ENCODE measurements around the gene ATF7. TPM values are rescaled to one million over a fixed set of nuclear protein-coding genes. Genes with fewer than 3 reads are reported as not detected.
A peak's percentile ranks its signal among the peaks of the same experiment; 100 is the strongest.
"Not testable (repeated sequence)": the region's sequence is repeated elsewhere in the genome, so short reads cannot be mapped to it uniquely, and the experiment has no call there.

ATF7 gene
- total RNA-seq, 1 donor from 2014 or later = 8.0 TPM

DNA sequence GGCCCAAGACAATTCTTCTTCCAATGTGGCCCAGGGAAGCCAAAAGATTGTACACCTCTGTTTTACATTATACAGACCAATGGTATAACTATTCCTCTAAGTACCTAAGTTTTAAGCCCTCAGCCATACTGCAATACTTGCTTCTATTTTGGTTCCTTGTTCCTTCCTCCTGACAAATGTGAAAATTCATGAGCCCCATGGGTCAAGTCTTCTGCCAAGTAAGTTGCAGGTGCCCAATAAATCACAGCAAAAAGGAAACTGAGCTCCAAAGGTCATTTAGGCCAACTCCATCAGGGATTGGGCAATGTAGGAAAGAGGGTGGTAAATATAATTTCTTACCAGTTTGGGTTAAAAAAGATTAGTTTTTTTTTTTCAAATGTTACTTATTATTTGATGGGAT is 61.2 kb downstream of the ATF7 start:
- DNase-seq = no peak

DNA sequence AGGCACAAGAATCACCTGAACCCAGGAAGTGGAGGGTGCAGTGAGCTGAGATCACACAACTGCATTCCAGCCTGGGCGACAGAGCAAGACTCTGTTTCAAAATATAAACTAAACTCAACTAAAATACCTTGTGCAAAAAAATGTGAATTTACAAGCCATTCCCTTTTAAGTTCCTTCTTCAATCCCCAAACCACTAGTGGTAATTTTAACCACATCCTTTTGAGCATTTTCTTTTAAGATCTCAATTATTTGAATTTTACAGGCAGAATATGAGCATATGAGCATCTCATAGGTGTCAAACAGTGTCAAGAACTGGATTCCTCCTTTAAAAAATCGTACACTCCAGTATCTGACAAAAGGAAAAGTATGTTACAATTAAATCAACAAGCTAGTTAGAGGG is 61.9 kb downstream of the ATF7 start:
- no peak for DNase-seq

DNA sequence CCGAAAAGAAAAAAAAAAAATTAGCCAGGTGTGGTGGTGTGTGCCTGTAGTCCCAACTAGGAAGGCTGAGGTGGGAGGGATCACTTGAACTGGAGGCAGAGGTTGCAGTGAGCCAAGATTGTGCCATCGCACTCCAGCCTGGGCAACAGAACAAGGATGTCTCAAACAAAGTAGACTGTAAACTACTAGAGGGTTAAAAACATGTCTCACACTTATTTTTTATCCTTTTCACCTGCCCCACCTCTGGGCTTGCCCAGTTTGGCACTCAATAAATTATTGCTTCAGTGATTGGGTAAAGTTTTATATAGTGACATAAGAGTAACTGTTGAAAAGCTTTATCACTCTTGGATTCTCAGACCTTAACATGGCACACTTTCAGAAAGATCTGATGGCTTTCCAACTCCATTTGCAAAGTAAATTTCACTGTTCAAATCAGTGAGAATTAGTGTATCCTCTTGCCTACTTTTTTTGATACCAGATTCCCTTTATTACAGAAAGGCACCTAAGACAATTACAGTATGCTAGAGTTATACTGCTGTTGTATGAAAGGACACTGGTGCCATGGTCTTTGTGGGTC is 62.6 kb downstream of the ATF7 start:
- no peak for DNase-seq

DNA sequence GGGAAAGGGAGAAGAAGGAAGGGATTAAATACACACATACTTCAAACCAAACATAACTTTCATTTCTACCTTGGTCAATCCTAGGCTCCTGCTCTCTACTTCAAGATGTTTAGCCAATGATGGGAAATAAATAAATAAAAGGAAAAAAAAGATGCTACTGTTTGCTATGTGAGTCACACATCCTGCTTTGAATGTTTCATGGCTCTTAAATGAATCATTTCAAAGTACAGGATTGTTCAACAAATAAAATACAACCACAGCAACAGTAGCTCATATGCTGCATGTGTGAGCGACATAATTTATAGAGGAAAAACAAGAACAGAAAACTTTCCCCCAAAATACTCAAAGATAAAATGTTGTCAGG is 64.6 kb downstream of the ATF7 start:
- no peak for DNase-seq

DNA sequence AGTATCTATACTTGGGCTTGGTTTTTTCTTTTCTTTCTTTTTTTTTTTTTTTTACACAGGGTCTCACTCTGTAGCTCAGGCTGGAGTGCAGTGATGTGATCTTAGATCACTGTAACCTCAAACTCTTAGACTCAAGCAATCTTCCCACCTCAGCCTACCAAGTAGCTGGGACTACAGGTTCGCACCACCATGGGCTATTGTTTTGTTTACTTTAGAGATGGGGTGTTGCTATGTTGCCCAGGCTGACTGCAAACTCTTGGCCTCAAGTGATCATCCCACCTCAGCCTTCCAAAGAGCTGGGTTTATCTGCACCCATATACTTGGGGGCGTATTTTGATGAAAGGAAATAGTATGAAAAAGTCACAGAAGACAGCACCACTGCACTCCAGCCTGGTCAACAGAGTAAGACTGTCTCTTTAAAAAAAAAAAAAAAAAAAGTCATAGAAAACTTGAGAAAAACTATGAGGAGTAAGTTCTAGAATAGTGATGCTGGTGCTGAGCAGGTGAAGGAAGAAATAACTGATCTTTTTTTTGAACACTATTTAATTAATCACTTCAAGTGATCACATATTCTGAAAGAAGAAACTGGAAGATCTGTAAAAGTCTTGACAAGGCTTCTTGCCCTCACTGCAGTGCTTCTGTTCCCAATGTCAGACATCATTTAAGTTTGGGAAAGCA is 65.1 kb downstream of the ATF7 start:
- no peak for DNase-seq

DNA sequence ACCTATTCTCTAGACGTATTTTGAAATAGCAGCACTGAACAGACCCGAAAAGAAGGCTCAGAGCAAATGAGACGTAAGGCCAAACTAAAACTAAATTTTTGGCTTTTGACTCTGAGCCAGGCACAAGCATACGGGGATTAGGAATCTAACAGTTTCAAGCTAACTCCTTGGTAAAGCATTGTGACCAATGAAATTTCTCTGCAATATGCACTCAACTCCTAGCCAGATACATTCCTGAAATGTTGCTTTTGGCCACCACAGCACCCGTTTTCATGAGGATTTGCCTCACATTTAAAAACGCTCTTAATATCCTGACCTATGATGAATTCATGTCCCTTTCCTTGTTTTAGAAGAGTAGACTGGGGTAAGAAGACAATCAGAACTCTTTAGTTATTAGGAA is 65.8 kb downstream of the ATF7 start:
- DNase-seq = no peak

DNA sequence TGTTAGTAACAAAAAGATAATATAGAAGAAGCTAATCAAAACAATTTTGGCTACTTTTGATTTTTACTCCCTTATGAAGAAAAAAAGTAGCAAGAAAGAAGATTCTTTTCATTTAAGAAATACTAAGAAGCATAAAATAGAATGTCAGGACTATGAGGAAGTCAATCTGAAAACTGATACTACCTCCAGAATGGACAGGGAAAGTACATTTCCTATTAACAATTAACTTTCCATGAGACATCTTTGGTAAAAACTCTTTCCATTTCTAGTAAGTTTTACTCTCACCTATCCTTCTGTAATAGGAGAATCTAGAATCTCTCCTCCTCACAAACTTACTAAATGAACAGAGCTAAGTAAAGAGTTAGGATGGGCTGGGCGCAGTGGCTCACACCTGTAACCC is 67.6 kb downstream of the ATF7 start:
- no peak for DNase-seq

DNA sequence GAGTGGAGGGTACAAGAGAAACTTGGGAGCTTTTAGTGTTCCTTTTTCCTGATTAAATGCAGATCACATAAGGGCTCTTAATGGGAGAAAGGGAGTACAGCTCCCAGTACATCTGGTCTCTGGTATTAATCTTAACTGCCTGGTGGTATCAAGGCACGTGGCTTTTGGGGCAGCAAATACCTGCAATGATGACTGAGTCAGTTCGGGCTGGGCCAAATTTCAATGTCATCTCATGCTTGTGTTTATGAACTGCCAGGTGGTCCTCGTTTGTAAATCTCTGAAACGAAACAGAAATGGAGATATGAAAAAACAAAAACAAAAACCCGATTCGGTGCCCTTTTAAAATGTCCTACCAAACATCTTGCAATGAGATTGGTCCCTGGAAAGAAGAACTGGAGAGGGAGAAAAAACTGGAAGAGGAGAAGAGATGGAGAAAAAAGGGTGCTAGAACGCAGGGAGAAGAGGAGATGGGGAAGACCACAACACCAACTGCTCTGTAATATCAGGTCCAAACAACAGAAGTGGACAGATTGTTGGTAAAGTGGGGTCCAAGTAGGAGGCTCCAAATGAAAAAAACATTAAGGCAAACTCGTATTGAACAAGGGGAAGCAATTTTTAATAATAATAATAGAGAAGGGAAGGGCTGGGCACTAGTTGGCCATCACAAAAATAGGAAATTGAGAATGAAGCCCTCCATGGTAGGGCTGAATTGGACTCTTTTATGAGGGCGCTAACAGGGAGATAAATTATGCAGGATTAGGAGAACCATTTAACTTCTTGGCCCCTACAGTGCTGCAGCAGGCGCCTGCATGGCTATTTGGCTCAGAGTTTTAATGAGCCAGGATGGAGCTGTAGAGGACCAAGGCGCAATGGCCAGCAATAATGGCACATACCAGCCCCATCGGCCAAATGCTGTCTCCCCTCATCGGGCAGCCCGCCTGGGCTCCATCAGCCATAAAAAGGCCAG is 73.5 kb downstream of the ATF7 start:
- no peak for DNase-seq

DNA sequence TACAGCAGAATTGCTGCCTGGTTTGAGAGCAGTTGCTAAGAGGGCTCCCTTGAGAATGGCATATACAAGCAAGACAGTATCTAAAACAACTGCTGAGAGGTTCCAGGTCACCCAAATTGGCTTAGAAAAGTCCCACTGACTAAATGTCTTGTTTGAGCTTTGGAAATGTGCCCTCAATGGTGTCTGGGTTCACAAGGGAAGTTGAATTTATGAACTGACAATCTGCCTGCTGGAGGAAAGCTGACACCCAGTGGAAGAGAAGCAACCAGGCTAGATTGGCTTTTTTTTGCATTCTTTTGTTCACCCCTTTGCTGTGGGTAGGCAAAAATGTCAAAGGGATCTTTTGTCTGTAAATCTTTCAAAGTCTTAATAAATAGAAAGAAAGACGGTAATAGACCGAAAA is 74.3 kb downstream of the ATF7 start:
- DNase-seq = no peak

DNA sequence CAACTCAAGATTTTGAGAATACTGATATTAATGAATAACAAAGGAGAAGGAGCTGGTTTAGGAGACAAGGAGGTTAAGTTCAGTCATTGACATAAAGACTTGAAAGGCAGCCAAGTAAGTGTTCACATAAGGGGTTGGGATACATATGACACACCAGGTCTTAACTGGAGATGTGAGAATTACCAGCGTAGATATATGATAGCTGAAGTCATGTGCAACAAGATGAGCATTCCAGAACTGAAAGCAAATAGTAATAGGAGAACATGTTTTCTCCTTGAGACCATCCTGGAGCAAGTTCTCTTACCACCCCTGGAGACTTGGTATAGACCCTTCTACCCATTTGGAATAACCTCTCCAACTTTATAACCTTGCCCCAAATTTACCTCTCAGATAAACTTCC is 75.6 kb downstream of the ATF7 start:
- DNase-seq = no peak

DNA sequence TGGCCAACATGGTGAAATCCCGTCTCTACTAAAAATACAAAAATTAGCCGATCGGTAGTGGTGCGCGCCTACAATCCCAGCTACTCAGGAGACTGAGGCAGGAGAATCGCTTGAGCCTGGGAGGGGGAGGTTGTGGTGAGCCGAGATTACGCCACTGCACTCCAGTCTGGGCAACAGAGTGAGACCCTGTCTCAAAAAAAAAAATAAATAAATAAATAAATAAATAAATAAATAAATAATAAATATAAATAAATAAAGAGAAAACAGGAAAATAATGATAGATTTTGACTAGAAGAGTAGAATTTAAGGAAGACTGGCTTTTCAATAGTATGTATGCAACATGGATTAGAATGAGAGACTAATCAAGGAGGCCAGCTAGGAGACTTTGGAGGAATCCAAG is 76.1 kb downstream of the ATF7 start:
- DNase-seq = not testable (repeated sequence)

DNA sequence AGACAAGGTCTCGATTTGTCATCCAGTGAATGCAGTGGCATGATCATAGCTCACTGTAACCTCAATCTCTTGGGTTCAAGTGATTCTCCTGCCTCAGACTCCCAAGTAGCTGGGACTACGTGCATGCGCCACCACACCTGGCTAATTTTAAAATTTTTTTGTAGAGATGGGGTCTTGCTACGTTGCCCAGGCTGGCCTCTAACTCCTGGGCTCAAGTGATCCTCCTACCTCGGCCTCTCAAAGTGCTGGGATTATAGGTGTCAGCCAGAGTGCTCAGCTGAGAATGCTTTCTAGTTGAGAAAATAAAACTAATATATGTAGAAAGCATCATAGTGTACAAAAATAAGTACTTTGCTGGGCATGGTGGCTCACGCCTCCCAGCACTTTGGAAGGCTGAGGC is 77.8 kb downstream of the ATF7 start:
- DNase-seq = not testable (repeated sequence)

DNA sequence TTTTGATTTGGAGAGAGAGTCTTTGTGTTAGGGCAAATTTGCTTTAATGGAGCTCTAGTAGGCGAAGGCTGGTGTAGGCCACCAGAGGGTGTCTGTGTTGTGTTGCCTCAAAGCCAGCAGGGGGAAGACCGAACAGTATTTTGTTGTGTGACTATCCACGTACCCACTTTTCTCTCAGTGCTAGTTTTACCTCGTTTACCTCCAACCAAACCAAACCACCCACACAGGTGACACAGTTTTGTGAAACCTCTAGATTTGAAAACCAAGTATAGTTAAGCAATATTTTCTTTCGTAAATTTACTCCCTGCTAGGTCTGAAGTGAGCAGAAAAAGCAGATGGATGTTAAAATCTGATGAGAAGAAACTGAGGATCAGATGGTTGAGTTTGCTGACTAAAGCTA is 82.6 kb downstream of the ATF7 start:
- peak; percentile 9 for DNase-seq

DNA sequence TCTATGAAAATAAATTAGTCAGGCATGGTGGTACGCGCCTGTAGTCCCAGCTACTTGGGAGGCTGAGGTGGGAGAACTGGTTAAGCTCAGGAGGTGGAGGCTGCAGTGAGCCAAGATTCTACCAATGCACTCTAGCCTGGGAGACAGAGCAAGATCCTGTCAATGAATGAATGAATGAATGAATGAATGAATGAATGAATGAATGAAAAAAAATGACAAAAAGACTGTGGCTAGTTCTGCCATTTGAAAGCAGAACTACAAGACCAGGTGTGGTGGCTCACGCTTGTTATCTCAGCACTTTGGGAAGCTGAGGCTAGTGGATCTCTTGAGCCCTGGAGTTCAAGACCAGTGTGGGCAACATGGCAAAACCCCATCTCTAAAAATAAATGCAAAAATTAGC is 86.7 kb downstream of the ATF7 start:
- no peak for DNase-seq

DNA sequence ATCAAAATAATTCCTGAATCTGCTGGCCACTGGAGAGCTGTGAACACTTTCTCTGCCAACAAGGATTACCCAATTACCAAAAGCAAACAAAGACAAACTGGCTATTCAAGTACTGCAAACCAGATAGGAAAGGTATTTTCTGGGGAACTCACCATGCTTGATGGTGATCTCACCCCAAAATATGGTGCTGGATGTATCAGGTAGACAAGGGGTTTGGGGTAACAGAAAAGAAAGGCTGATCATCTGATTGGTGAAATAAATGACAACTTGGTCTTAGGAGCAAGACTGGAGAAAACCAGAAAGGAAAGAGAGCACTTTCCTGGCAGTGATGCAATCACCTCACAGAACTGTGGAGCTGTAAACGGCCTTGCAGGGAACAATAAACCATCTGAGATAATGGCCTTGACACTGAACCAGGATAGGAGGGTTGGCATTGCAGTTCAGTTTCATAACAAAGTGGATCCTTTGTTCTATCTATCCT is 87.9 kb downstream of the ATF7 start:
- DNase-seq = no peak

DNA sequence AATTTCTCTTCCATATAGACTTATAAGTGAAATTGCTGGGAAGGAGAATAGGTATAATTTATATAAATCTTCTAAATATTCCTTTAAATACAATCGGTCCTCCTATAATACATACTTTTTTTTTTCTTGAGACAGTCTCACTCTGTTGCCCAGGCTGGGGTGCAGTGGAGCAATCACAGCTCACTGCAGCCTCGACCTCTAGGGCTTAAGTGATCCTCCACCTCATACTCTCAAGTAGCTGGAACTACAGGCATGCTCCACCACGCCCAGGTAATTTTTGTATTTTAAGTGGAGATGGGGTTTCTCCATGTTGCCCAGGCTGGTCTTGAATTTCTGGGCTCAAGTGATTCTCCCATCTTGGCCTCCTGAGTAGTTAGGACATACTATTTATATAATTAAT is 89.2 kb downstream of the ATF7 start:
- DNase-seq = no peak

DNA sequence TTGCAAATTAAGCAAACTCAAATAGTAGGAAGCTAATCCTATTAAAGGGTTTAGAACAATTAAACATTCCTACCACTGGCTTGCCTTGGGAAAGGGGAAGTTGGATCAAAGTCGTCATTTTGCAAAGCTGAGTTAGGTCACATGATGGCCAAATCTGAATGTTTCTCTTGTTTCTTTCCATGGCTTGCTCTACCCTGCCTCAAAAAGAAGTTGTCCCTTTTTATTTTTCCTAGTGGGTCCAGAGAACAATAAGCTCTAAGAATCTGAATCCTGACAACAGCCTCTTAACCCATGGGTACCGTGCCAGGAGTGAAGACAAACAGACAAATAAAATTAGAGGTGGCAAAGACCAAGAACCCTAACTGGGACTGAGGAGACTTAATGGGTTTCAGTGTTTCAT is 92.7 kb downstream of the ATF7 start:
- no peak for DNase-seq

DNA sequence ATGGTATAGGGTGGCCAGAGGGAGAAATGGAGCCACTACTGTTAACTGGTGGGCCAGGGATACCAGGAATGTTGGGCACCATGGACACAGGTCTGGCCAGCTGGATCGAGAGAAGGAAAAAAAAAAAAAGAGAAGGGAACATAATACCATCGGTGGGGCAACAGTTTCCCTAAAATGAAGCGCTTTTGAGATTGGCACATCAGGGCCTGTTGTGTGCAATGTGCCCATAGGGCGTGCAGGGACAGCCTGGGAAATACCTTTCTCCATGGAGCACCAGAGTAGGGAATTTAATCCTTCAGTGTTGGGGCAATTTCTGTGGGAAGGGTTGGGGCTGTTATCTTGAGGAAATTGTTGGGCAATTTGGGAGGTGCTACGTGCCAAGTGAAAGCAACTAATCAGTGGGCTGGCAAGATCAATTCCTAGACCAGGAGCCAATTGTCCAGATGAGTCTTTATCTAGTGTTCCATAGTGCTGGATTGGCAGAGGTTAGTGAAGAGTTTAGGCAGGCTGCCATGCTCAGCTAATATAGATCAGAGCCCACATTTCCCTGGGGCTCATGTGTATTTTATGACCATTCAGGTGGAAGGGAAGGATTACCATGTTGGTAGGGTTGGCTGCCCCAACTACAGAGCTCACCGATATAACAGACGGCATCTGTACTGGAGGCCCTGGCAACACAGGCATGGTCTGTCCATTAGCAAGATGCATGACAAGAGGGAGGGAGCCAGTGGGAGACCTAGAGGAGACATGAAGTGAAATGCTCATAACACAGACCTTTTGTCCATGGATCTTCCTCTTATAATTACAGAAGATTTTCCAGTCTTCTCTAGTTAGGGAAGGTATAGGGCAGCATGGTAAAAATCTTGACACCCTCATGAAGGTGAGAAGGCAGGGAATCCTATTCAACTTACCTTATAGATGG is 93.4 kb downstream of the ATF7 start:
- no peak for DNase-seq

DNA sequence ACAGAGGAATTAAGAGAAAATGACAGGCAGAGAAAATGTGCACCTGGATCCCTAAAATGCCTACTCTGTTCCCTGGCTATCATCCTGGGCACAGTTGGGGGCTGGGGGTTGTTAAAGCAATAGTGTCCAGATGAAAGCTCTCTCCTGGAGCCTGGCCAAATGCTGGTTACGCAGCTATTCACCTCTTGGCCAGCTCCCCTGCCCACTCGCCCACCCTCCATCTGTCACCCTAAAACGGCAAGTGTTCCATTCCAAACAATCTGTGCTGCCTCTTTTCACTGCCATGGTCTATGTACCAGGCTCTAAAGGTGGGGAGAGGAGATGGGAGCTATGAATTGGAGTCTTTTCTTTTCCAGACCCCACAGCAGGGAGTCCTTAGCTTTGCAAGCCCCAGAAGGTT is 94.2 kb downstream of the ATF7 start:
- DNase-seq = no peak

DNA sequence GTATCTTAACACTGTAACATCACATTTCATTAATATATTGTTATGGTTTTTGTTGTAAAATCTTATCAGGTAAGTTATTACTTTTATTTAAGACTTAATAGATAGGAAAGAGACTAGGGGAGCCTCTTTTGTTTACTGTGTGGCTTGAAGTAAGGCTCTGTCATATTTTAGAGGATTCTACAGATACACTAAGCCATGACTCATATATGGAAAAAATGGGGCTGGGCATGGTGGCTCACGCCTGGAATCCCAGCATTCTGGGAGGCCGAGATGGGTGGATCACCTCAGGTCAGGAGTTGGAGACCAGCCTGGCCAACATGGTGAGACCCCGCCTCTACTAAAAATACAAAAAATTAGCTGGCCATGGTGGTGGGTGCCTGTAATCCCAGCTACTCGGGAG is 95.3 kb downstream of the ATF7 start:
- DNase-seq = no peak

DNA sequence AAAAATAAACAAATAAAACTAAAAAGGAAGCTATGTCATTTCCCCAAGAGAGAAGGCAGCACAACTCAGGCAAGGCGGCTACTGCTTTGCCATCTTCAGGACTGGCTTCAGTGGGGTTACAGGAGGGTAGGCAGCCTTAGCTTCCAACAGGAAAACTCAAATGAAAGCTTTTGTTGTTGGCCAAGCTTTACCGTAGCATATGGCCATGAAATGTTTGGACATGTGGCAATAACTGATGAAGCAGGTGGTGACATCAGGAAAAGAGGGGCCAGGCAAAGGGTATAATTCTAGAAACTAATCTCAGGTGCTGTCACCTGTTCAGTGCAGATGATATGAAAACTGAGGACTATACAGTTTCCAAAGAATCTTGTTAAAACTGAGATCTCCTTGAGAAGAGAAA is 96.1 kb downstream of the ATF7 start:
- DNase-seq = no peak

DNA sequence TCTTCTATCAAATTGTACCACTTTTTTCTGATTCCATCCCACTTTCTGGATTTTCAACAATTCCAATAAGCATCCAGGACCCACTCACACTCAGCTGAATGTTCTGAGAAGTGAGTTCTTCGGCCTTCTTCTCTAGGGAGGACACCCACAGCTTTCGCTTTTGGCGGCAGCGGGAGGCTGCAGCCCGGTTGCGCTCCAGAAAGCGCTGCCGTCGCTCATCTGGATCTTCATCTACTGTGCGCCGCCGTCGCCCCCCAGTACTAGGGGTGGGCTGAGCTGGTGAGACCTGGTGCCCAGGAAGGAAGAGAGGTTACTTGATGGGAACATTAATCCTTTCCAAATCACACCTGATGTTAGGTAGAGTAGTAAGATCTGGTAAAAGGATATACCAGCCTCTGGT is 101.7 kb downstream of the ATF7 start:
- DNase-seq = no peak
